Measurements from ENCODE around the gene MAST4. TPM values are rescaled to one million over a fixed set of nuclear protein-coding genes. Genes with fewer than 3 reads are reported as not detected.

Gene MAST4
- polyA plus RNA-seq, 1 donor from 2014 or later: 11.8 TPM

- peaks cover 1% of the 10 kb centered on the region for H3K27me3 Mint-ChIP-seq
- H3K27ac Mint-ChIP-seq: no peak overlapping the region
- H3K4me3 Mint-ChIP-seq: no peak overlapping the region
- H3K4me1 Mint-ChIP-seq: no peaks in the 10 kb centered on the region
- no peaks in the 10 kb centered on the region for H3K9me3 Mint-ChIP-seq
- peaks cover 1% of the 10 kb centered on the region for H3K36me3 Mint-ChIP-seq
These were observed 292.4 kb downstream of the MAST4 start for GRCh38 chr5:66888613-66889012.

- H3K27me3 Mint-ChIP-seq: peaks cover 1% of the 10 kb centered on the region
- no peaks in the 10 kb centered on the region for H3K4me1 Mint-ChIP-seq
- H3K36me3 Mint-ChIP-seq: peaks cover 1% of the 10 kb centered on the region
- H3K4me3 Mint-ChIP-seq: no peak overlapping the region
- H3K27ac Mint-ChIP-seq: no peak overlapping the region
- no peaks in the 10 kb centered on the region for H3K9me3 Mint-ChIP-seq
These were observed 292.9 kb downstream of the MAST4 start for GRCh38 chr5:66889056-66889455.

GRCh38 chr5:66889524-66889923 lies 293.3 kb downstream of the MAST4 start:
- H3K27me3 Mint-ChIP-seq: peaks cover 1% of the 10 kb centered on the region
- H3K9me3 Mint-ChIP-seq: no peaks in the 10 kb centered on the region
- no peak overlapping the region for H3K4me3 Mint-ChIP-seq
- no peak overlapping the region for H3K27ac Mint-ChIP-seq
- H3K4me1 Mint-ChIP-seq: no peaks in the 10 kb centered on the region
- peaks cover 1% of the 10 kb centered on the region for H3K36me3 Mint-ChIP-seq

DNA sequence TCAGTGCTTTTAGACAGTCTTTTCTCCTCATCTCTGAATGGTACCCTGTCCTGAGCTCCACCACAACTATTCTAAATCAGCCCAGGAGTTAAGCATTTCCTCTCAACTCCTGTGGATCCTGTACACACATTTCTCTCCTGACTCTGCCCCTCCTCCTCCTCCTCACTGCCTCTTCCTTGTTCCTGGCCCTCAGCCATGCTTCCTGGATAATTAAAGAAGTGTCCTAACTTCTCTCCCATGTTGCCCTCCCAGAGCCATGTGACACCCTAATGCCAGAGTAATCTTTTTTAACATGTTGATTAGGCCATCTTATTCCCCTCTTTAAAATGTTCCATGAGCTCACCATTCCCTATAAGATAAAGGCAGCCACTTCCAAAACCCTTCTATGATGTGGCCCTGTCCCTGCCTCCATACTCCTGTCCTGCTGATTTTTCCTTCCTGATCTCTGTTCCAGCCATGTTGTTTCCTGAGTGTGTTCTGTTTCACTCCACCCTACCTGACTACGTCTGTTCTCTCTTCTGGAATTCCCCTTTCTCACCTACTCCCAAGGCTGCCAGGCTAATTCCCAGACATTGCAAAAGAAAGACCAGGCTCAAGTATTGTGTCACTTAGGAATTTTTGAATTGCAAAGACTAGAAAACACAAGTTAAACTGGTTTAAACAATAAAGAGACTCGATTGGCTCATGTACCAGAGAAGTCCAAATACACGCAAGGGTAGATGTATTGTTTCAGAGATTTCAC lies 295.2 kb downstream of the MAST4 start:
- Mint-ChIP-seq H3K4me3 (no peak overlapping the region), H3K36me3 (peaks cover 3% of the 10 kb centered on the region), H3K27me3 (peaks cover under 1% of the 10 kb centered on the region), H3K4me1 (no peaks in the 10 kb centered on the region), H3K27ac (no peak overlapping the region), H3K9me3 (no peaks in the 10 kb centered on the region)

DNA sequence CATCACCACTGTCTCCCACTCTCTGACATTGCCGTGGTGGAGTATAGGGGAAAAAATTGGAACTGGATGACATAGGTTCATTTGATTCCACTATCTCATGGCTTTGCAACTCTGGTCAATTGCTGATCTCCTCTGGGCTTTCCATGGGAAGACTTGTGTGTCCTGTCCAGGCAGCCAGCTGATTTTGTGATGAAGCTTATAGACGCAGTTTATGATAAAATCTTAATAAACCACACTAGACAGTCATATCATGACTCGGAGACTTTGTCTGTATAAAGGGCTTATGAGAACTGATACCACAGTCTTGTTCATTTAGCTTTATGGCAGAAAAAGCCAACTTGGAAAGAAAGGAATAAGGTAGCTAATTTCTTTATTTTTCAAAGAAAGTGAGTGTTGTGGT lies 296.5 kb downstream of the MAST4 start:
- no peak overlapping the region for H3K4me3 Mint-ChIP-seq
- H3K36me3 Mint-ChIP-seq: peaks cover 4% of the 10 kb centered on the region
- H3K9me3 Mint-ChIP-seq: no peaks in the 10 kb centered on the region
- H3K27ac Mint-ChIP-seq: no peak overlapping the region
- no peaks in the 10 kb centered on the region for H3K4me1 Mint-ChIP-seq
- H3K27me3 Mint-ChIP-seq: no peaks in the 10 kb centered on the region

GRCh38 chr5:66894480-66895240 lies 298.5 kb downstream of the MAST4 start:
- no peak overlapping the region for H3K4me3 Mint-ChIP-seq
- H3K36me3 Mint-ChIP-seq: peaks cover 4% of the 10 kb centered on the region
- no peaks in the 10 kb centered on the region for H3K27me3 Mint-ChIP-seq
- H3K27ac Mint-ChIP-seq: no peak overlapping the region
- H3K9me3 Mint-ChIP-seq: no peaks in the 10 kb centered on the region
- H3K4me1 Mint-ChIP-seq: peaks cover 0 to 3% (median 0%) of the 10 kb centered on the region in 3 donors

DNA sequence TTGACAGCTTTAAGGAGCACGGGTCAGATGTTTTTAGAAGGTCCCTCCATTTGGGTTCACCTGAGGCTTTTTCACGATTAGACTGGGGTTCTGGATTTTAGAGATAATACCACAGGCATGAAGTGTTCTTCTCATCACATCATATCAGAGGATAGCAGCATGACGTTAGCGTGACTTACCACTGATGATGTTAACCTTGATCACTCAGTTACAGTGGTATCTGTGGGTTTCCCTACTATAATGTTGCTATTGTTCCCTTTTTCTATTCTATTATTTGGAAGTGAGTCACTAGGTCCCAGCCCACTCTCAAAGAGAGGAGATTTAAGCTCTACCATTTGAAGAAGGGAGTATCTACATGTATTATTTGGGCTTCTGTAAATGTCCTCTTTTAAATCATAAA lies 300.0 kb downstream of the MAST4 start:
- Mint-ChIP-seq H3K4me3 (no peak overlapping the region), H3K9me3 (no peaks in the 10 kb centered on the region), H3K27me3 (no peaks in the 10 kb centered on the region), H3K4me1 (peaks cover 0 to 3% (median 0%) of the 10 kb centered on the region in 3 donors), H3K36me3 (peaks cover 4% of the 10 kb centered on the region), H3K27ac (no peak overlapping the region)

- Mint-ChIP-seq H3K27me3 (no peaks in the 10 kb centered on the region), H3K36me3 (peaks cover 4% of the 10 kb centered on the region), H3K4me1 (peaks cover 0 to 3% (median 0%) of the 10 kb centered on the region in 3 donors), H3K27ac (no peak overlapping the region), H3K9me3 (no peaks in the 10 kb centered on the region), H3K4me3 (no peak overlapping the region)
These were observed 301.2 kb downstream of the MAST4 start for GRCh38 chr5:66897356-66897755.

DNA sequence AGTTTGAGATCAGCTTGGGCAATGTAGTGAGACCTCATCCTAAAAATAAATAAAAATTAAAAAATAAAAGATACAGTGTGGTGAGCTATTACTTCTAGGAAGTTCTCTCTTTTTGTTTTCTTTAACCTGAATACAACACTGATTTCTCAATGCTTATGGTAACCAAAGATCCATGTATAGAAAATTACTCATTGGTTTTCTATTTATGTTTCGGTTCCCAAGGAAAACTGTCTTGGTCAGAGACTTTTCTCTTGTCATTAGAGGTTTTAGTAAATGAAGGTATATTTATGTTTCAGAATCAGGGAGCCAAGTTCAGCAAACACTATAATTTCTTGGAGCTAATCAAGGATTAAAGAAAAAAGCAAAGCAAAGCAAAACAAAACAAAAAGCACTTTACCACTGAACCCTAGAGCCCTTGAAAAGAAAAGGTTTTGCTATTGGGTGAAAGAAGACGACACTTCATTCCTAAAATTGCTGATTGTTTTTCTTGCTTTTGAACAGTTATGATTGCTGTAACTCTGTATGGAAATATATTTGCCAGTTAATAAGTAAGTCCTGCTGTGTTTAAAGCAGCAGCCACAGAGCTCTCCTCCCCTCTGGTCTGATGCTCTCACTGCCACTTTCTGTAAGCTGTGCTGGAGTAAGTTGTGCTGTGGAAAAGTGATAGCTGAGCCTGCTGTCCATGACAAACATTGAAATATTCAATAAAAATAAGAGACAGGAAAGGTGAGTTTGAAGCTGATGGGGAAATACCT lies 302.2 kb downstream of the MAST4 start:
- Mint-ChIP-seq H3K27ac (no peak overlapping the region), H3K4me3 (no peak overlapping the region), H3K4me1 (peaks cover 0 to 3% (median 0%) of the 10 kb centered on the region in 3 donors), H3K9me3 (peaks cover 0 to 2% (median 0%) of the 10 kb centered on the region in 3 donors), H3K27me3 (no peaks in the 10 kb centered on the region), H3K36me3 (peaks cover 4% of the 10 kb centered on the region)

DNA sequence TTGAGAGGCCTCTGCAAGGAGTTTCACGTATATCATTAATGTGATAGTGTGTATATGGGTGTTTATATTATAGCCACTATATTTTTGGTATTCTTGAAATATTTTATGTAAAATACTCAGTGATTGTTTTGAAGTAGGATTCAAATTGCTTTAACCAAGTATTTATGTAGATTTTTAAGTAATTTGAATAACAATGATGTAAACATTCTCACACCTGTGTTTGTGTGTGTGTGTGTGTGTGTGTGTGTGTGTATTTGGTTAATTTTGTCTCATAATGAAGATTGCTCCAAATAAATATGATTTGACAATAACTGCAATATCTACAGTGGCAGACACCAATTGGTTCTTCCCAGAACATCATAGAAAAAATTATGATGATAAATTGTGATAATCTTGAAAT lies 307.0 kb downstream of the MAST4 start:
- Mint-ChIP-seq H3K27me3 (no peaks in the 10 kb centered on the region), H3K4me3 (no peak overlapping the region), H3K27ac (no peak overlapping the region), H3K4me1 (peaks cover 0 to 4% (median 0%) of the 10 kb centered on the region in 3 donors), H3K9me3 (peaks cover 0 to 3% (median 2%) of the 10 kb centered on the region in 3 donors), H3K36me3 (no peaks in the 10 kb centered on the region)

DNA sequence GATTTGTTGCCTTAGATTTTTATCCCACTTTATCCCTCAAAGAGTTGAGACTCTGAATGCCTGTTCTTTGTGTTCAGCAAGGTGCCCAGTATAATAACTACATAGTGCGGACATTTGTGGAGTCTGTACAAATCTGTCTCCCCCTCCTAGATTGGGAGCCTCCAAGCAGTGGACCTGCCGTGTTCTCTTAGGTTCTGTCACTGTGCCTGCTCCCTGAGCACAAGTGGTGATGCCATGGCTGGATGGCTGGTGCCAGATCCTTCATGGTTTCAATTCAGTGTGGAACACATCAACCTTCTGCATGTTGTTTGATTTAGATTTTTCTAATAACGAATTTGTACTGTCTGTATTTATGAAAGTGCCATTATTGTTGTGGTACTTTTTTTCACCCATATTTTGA lies 307.5 kb downstream of the MAST4 start:
- Mint-ChIP-seq H3K36me3 (no peaks in the 10 kb centered on the region), H3K27ac (no peak overlapping the region), H3K27me3 (no peaks in the 10 kb centered on the region), H3K9me3 (peaks cover 0 to 3% (median 2%) of the 10 kb centered on the region in 3 donors), H3K4me3 (no peak overlapping the region), H3K4me1 (peaks cover 0 to 3% (median 0%) of the 10 kb centered on the region in 3 donors)

DNA sequence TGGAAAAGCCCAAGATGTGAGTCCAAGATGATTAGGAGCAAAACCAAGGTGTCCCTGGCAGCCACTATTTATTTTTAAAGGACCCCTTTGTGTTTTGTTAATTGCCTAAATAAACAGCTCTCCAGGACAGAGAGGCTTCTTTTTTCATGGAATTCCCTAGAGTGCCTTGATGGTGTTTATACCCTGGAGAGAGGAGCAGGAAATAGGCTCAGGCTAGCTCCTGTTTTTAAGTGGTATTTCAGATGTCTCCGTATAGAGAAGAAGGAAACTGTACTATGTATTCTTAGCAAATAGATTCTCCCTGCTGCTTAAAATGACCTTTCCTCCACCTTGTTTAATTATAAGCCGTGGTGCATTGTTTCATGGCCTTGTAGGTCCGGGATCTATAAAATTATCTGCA lies 308.0 kb downstream of the MAST4 start:
- H3K4me3 Mint-ChIP-seq: no peak overlapping the region
- no peaks in the 10 kb centered on the region for H3K27me3 Mint-ChIP-seq
- H3K4me1 Mint-ChIP-seq: peaks cover 0 to 2% (median 0%) of the 10 kb centered on the region in 3 donors
- H3K27ac Mint-ChIP-seq: no peak overlapping the region
- H3K9me3 Mint-ChIP-seq: peaks cover 0 to 3% (median 2%) of the 10 kb centered on the region in 3 donors
- peaks cover under 1% of the 10 kb centered on the region for H3K36me3 Mint-ChIP-seq

- H3K9me3 Mint-ChIP-seq: peaks cover 0 to 3% (median 2%) of the 10 kb centered on the region in 3 donors
- H3K27ac Mint-ChIP-seq: no peak overlapping the region
- no peaks in the 10 kb centered on the region for H3K27me3 Mint-ChIP-seq
- H3K4me3 Mint-ChIP-seq: no peak overlapping the region
- H3K4me1 Mint-ChIP-seq: peaks cover 0 to 2% (median 0%) of the 10 kb centered on the region in 3 donors
- H3K36me3 Mint-ChIP-seq: peaks cover 2% of the 10 kb centered on the region
These were observed 309.8 kb downstream of the MAST4 start for GRCh38 chr5:66906021-66906420.

GRCh38 chr5:66908230-66908629 lies 312.0 kb downstream of the MAST4 start:
- no peak overlapping the region for H3K4me3 Mint-ChIP-seq
- H3K9me3 Mint-ChIP-seq: peaks cover 0 to 3% (median 0%) of the 10 kb centered on the region in 3 donors
- no peak overlapping the region for H3K27ac Mint-ChIP-seq
- peaks cover 0 to 2% (median 0%) of the 10 kb centered on the region in 3 donors for H3K4me1 Mint-ChIP-seq
- no peaks in the 10 kb centered on the region for H3K27me3 Mint-ChIP-seq
- H3K36me3 Mint-ChIP-seq: peaks cover 2% of the 10 kb centered on the region

GRCh38 chr5:66909364-66909763 lies 313.2 kb downstream of the MAST4 start:
- peaks cover 2% of the 10 kb centered on the region for H3K36me3 Mint-ChIP-seq
- H3K4me1 Mint-ChIP-seq: peaks cover 0 to 2% (median 0%) of the 10 kb centered on the region in 3 donors
- H3K9me3 Mint-ChIP-seq: peaks cover 0 to 3% (median 0%) of the 10 kb centered on the region in 3 donors
- no peaks in the 10 kb centered on the region for H3K27me3 Mint-ChIP-seq
- peak overlapping the region in 1 of 4 donors; percentile 72 for H3K4me3 Mint-ChIP-seq
- no peak overlapping the region for H3K27ac Mint-ChIP-seq

Measured in IgD-negative memory B cell (primary cell).